HG03378 (cell line): Measurements from ENCODE around the gene SLC6A6.
A peak's percentile ranks its signal among the peaks of the same experiment; 100 is the strongest.

Experiments
- ATAC-seq: cut with Tn5 transposase; IDR thresholded peaks from one replicate; pipeline ENCODE4 v1.9.1; 2021; ENCODE audit warnings: mild to moderate bottlenecking, moderate library complexity; ENCODE audit not compliant: unreplicated experiment

SLC6A6 gene

GRCh38 chr3:14415501-14415900 is 13.1 kb downstream of the SLC6A6 start:
- ATAC-seq: no peak

- ATAC-seq: no peak
These were observed 14.0 kb downstream of the SLC6A6 start for GRCh38 chr3:14416453-14416852.

DNA sequence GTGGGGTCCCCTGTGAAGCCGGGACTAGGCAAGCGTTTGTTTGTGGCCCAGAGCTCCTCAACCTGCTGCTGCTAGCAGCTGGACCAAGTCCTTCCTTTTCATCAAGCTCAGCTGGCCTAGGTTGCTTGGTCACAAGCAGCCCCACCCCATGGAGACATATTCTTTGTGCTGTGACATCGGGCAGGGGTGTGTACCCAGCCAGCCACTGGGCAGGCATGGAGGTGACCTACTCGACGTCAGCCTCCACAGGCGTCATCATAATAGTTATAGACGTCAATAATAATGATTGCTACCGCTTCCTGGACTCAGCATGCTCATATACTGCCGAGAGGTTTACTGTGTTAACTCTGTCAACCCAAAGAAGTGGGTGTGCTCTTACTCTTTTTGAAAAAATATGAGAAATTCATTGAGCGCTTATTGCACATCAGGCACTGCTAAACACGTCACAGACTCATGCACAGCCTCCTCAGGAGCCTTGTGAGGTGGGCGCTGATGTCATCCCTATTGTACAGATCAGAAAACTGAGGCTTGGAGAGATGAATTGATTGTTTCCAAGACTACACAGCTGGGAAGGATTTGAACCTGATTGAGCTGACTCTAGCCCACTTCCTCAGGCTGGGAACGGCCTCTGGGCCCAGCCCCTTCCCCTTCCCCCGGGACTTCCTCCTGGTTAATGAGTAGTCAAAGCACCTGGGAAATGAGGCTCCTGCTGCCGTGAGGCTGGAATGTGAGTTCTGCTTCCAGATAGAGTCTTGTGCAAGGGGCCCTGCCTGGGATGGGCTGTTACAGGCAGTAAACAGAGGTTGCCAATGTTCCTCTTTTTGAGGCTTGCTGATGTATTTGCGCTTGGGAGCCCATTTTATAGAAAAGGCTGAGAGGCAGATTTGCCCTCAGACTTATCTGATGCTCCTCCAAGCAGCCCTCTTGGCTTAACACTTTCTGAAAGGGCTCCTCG is 16.2 kb downstream of the SLC6A6 start:
- no peak for ATAC-seq

DNA sequence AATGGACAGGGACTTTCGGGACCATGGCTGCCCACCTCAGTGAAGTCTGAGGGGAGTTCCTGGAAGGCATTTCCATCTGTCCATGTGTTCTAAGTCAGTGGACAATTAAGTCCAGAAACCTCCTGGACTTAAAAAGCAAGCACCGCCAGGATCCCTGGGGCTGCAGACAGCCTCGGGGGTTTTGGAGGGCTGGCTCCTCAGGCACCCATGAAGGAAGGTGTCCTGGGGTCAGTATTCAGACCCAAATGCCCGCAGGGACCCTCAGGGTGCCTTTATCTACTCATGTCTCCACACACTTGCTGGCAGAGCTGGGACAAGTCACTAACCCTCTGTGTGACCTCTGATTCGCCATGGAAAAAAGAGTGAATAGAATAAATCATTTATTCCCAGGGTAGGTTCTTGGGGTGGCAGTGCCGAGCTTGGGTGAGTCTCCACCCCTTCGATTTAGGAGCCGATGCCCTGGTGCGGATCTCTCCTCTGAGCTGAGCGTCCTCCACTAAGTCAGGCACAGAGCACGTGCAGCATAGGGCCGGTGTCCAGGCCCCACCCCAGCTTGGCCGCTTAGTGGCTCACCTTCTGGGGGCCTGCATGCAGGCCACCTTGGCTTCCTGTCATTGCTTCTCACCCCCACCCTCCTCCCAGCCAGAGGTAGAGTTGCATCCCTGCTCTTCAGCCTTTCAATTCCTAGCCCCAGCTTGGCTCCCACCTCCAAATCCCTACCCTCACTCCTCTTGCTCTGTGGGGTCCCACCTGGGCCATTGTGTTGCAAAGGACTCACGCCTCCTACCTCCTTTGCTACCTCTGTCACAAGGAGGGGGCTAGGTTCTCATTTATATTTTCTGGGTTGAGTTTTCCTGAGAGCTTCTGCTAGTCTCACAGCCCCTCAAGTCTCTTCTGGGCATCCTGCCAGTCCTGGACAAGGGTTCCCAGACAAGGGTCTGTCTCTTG is 19.9 kb downstream of the SLC6A6 start:
- no peak for ATAC-seq

GRCh38 chr3:14423197-14423743 is 20.9 kb downstream of the SLC6A6 start:
- no peak for ATAC-seq

DNA sequence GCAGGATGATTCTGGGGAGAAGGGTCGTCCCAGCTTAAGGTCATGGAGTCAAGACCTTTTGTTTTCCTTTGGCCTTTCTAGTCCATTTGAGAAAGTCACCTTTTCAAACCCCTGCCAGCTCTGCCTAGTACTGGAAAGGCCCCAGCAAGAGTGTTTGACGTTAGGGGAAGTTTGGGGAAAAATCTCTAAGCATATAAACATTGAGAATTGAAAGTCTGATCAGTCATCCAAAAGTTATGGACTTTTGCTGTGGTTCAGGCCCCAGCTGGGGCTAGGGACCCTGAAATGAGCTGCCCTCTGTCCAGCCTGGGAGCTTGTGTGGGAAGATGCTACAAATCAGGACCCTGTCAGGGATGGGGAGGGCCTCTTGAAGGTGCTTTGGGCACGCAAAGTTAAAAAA is 21.6 kb downstream of the SLC6A6 start:
- no peak for ATAC-seq

GRCh38 chr3:14424711-14425580 is 22.5 kb downstream of the SLC6A6 start:
- ATAC-seq: no peak

- ATAC-seq: peak; percentile 43
These were observed 23.3 kb downstream of the SLC6A6 start for GRCh38 chr3:14425581-14426304.

DNA sequence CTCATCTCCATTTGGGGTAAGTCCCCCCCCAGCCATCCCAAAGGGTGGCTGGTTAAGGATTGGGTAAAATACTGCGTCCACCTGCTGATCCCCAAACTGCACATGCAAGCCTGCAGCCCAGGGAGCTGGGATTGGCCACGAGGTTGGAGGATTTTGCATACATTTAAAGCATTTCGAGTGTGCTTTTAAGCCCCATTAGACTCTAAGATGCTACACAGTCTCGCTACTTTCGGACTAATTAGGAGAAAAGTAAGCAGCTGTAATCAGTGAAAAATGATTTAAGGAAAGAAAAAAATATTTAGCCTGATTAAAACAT is 23.9 kb downstream of the SLC6A6 start:
- no peak for ATAC-seq

DNA sequence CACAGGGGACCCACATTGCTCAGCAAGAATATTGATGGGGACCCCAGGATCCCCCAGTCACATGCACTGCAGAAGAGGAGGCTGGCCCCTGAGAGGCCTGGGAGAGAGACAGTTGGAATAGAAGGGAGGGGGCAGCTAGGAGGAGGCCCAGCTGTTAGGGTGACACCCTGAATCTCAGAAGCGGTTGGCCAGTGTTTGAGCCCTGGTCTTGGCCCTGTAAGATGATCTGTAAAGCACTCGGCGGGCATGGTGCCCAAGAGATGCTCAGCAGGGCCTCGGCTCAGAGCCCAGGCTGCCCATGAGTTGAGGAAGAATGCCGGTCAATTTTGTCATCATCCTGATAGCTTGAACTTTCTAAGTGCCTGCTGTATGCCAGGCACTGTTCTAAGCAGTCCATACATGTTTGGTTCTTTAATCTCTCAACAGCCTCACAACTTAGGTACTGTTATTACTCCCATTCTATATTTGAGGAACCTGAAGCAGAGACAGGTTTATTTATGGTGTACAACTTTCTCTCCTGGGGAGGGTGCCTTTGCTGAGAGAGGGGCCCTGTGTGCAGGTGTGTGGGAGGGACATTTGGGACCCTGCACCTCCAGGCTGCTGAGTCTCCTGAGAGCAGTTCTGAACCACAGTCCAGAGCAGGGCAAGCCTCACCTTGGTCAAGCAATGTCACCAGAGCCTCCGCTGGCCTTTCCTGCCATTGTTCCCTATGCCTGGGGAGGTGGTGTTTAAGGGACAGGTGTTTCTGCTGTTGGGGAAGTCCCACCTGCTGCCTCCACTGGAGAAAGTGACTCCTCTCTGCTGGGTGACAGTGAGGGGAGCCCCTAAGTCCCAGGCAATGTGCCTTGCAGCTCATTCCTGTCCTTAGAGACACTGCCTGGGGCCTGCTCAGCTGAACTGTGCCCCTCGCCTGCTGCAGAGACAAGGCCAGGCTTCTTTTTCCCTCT is 26.0 kb downstream of the SLC6A6 start:
- ATAC-seq: no peak

- no peak for ATAC-seq
These were observed 26.8 kb downstream of the SLC6A6 start for GRCh38 chr3:14429237-14429636.

DNA sequence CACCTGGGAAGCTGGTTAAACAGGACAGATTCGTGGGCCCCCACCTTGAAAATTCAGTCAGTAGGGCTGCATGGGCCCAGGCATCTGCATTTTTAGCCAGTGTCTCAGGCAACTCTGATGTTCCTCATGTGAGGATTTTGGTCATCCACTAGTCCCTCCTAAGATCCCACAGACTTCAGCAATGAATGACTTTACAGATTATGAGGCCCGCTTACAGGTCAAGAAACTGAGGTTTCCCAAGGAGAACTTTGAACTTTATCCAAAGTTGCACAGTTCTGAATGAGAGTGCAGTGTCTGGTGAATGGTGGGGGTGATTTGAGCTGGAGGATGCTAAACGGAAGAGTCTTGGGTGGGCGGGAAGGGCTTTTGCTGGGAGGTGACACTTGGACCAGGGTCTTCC is 27.2 kb downstream of the SLC6A6 start:
- no peak for ATAC-seq

- no peak for ATAC-seq
These were observed 27.6 kb downstream of the SLC6A6 start for GRCh38 chr3:14430053-14430452.

DNA sequence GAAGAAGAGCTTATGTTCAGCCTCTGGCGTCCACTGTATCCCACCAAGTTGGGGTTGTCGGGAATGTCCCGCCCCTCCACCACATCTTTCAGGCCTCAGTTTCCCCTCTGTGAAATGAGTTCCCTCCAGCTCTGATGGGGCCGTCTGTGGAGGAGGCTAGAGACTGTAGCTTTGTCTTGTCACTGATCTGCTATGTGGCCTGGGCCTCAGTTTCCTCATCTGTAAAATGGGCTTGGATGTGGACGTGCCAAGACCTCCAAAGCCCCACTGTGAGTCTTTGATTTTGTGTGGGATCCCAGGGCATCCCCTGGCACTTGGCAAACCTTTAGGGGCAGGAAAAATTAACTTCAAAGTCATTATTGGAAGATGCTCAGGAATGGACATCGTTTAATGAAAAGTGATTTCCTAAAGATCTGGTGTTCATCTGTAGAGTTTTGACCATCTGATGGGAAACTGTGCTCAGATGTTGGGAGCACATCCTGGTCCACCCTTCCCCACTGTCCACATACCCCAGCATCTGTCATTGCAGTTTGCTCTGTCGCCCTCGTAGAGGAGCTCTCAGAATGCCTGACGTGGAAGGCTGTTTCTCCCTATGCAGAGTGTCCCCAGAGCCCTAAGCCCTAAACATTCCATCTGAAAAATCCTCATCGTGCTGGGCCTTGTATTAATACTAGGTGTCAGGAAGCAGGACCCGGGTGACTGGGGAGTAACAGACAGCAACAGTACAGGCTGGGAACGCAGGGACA is 28.5 kb downstream of the SLC6A6 start:
- no peak for ATAC-seq

DNA sequence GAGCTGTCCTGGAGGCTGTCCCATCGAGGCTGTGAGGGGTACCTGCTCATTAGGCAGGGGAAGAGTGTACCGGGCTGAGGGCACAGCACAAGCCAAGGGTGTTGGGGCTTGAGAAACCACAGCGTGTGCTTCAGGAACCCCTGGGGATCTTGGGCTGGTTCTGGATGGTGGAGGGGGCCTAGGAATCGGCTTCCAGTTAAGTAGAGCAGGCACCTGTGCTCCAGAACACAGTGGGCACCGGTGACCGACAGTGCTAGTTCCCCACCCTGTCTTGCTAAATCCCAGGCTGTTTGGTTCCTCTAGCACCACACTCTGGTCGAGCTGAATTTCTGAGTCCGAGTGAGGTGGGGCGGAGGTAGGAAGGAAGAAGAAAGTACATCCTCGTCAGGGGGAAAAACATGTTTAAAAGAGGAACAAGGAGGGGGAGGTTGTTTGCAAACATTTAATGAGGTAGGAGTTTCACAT is 29.1 kb downstream of the SLC6A6 start:
- peak; percentile 27 for ATAC-seq

GRCh38 chr3:14431917-14432834 is 29.8 kb downstream of the SLC6A6 start:
- peak; percentile 81 for ATAC-seq

DNA sequence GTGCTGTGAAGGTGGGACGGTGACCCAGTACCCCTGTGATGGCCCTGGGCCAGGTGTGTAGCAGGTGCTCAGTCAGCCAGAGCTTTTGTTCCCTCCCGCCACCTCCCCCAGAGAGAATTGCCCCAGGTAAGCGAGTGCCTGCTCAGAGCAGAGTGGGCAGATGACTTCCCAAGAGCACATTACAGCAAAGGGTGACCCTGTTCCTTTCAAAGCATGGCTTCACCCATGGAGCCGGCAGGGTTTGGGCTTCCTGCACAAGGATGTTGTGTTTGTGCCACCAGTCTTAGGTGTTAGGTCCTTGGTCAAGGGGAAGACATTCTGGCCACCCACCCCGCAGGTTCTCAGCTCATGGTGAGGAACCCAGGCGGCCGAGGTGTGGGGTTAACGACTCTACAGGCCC is 30.7 kb downstream of the SLC6A6 start:
- ATAC-seq: no peak
